DOHH2 (cell line): ENCODE measurements around the gene ROBO1.

Experiments used
- H3F3A ChIP-seq: fragments of 200-600 bp; sonication (generic), shearing (Covaris generic); 2 replicates; pipeline ENCODE4 v1.6.0; 2016; ENCODE audit warnings: antibody characterized with exemption, mild to moderate bottlenecking; ENCODE audit not compliant: control insufficient read depth, insufficient read depth
- H3K27ac ChIP-seq: fragments of 200-600 bp; sonication (generic); 2 replicates; pipeline ENCODE4 v1.5.1; 2014; ENCODE audit warnings: low read depth, mild to moderate bottlenecking, low read length, moderate library complexity
- H3K27me3 ChIP-seq: fragments of 200-600 bp; sonication (generic); 2 replicates; pipeline ENCODE4 v1.6.1; 2014; ENCODE audit warnings: mild to moderate bottlenecking, low read length, mixed read lengths; ENCODE audit not compliant: control insufficient read depth
- H3K36me3 ChIP-seq: fragments of 200-600 bp; sonication (generic); 2 replicates; pipeline ENCODE4 v1.6.1; 2014; ENCODE audit warnings: mild to moderate bottlenecking, low read length, moderate library complexity, mixed read lengths; ENCODE audit not compliant: control insufficient read depth
- H3K4me1 ChIP-seq: fragments of 200-600 bp; sonication (generic); 2 replicates; pipeline ENCODE4 v1.6.1; 2014; ENCODE audit warnings: mild to moderate bottlenecking, low read length, mixed read lengths; ENCODE audit not compliant: control insufficient read depth
- H3K4me2 ChIP-seq: fragments of 200-600 bp; sonication (generic); 2 replicates; pipeline ENCODE4 v1.6.0; 2014; ENCODE audit warnings: mild to moderate bottlenecking, low read length, moderate library complexity
- H3K4me3 ChIP-seq: fragments of 200-600 bp; sonication (generic); 2 replicates; pipeline ENCODE4 v1.5.1; 2014; ENCODE audit warnings: mild to moderate bottlenecking, low read length, mixed read lengths
- H3K79me2 ChIP-seq: fragments of 200-600 bp; sonication (generic); 2 replicates; pipeline ENCODE4 v1.6.1; 2014; ENCODE audit warnings: mild to moderate bottlenecking, low read length, mixed read lengths; ENCODE audit not compliant: control insufficient read depth
- H3K9me2 ChIP-seq: fragments of 200-600 bp; sonication (generic); replicated peaks from 2 replicates; pipeline ENCODE4 v1.6.1; 2014; ENCODE audit warnings: mild to moderate bottlenecking, low read length, mixed read lengths; ENCODE audit not compliant: control insufficient read depth
- H3K9me3 ChIP-seq: fragments of 200-600 bp; sonication (generic); 2 replicates; pipeline ENCODE4 v1.6.1; 2014; ENCODE audit warnings: antibody characterized with exemption, low read length, mixed read lengths; ENCODE audit not compliant: control insufficient read depth, insufficient read depth
- H4K20me1 ChIP-seq: fragments of 200-600 bp; sonication (generic); 2 replicates; pipeline ENCODE4 v1.6.0; 2014; ENCODE audit warnings: low read depth, mild to moderate bottlenecking, antibody characterized with exemption, low read length, moderate library complexity; ENCODE audit not compliant: control insufficient read depth, insufficient read depth
- EZH2phosphoT487 ChIP-seq: fragments of 200-600 bp; sonication (generic); IDR thresholded peaks from 2 replicates; pipeline ENCODE4 v1.6.1; 2017; ENCODE audit warnings: borderline replicate concordance, mild to moderate bottlenecking, antibody characterized with exemption, low read length, moderate library complexity, mixed read lengths
- TF ChIP-seq, protein P1 (sequence below): fragments of 200-600 bp; sonication (generic); IDR thresholded peaks from one replicate; pipeline ENCODE4 v1.5.1; 2014; ENCODE audit warnings: antibody characterized with exemption, mild to moderate bottlenecking, low read depth, low read length; ENCODE audit not compliant: poor library complexity, severe bottlenecking

Gene ROBO1

DNA sequence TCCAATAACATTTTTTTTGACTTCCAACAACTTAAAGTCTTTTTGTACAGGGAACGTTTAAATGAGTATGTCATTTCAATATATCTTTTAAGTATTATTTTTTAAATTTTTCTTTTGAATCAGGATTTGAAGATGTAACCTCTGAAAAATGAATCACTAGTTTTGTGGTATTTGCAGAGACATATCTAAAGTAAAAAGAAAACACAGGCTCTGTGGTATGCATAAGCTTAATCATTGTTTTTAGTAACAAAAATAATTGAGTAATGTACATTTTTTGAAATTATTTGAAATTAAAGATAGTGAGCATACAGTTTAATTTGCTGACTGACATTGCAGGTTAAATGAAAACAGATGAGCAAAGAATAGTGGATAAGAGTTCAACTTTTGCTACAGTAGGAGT, 531.3 kb downstream of the ROBO1 start:
- no peaks in the 10 kb centered on the region for H3K79me2 ChIP-seq
- no peak overlapping the region for H3K4me2 ChIP-seq
- TF ChIP-seq, protein P1, sequence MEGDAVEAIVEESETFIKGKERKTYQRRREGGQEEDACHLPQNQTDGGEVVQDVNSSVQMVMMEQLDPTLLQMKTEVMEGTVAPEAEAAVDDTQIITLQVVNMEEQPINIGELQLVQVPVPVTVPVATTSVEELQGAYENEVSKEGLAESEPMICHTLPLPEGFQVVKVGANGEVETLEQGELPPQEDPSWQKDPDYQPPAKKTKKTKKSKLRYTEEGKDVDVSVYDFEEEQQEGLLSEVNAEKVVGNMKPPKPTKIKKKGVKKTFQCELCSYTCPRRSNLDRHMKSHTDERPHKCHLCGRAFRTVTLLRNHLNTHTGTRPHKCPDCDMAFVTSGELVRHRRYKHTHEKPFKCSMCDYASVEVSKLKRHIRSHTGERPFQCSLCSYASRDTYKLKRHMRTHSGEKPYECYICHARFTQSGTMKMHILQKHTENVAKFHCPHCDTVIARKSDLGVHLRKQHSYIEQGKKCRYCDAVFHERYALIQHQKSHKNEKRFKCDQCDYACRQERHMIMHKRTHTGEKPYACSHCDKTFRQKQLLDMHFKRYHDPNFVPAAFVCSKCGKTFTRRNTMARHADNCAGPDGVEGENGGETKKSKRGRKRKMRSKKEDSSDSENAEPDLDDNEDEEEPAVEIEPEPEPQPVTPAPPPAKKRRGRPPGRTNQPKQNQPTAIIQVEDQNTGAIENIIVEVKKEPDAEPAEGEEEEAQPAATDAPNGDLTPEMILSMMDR, result no peak
- TF ChIP-seq EZH2phosphoT487, result no peak
- no peaks in the 10 kb centered on the region for H3K27me3 ChIP-seq
- no peaks in the 10 kb centered on the region for H3K4me1 ChIP-seq
- no peak overlapping the region for H3K27ac ChIP-seq
- no peaks in the 10 kb centered on the region for H3K9me3 ChIP-seq
- no peaks in the 10 kb centered on the region for H3K36me3 ChIP-seq
- H4K20me1 ChIP-seq, result no peaks in the 10 kb centered on the region
- H3F3A ChIP-seq, result no peaks in the 10 kb centered on the region
- no peak overlapping the region for H3K4me3 ChIP-seq
- H3K9me2 ChIP-seq, result no peaks in the 10 kb centered on the region

GRCh38 chr3:79233431-79234060, 534.3 kb downstream of the ROBO1 start:
- Histone ChIP-seq H3K9me2 (no peaks in the 10 kb centered on the region), H3K27me3 (no peaks in the 10 kb centered on the region), H3K4me3 (no peak overlapping the region), H3K4me1 (no peaks in the 10 kb centered on the region), H4K20me1 (no peaks in the 10 kb centered on the region), H3K9me3 (no peaks in the 10 kb centered on the region), H3K4me2 (no peak overlapping the region), H3K27ac (no peak overlapping the region), H3K79me2 (no peaks in the 10 kb centered on the region), H3F3A (no peaks in the 10 kb centered on the region), H3K36me3 (no peaks in the 10 kb centered on the region)
- TF ChIP-seq, protein P1, result no peak
- no peak for TF ChIP-seq EZH2phosphoT487

DNA sequence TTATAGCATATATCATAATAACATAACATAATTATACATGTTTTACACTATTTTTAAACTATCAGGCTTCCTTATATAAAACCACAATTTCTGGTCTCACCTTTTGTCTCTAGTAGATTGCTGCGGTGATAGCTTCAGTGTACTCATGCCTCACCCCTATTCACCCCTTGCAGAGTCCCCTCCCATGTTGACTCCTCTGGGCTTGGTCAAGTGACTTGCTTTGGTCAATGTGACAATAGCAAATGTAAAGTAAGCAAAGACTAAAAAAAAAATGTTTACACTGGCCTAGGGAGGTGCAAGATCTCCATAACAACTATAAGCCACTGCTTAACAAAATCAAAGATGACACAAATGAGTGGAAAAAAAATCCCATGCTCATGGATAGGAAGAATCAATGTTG, 537.5 kb downstream of the ROBO1 start:
- H3K79me2 ChIP-seq, result no peaks in the 10 kb centered on the region
- H4K20me1 ChIP-seq, result no peaks in the 10 kb centered on the region
- H3K9me2 ChIP-seq, result no peaks in the 10 kb centered on the region
- no peaks in the 10 kb centered on the region for H3K4me1 ChIP-seq
- no peaks in the 10 kb centered on the region for H3F3A ChIP-seq
- no peak overlapping the region for H3K4me3 ChIP-seq
- H3K4me2 ChIP-seq, result no peak overlapping the region
- no peaks in the 10 kb centered on the region for H3K27me3 ChIP-seq
- H3K36me3 ChIP-seq, result no peaks in the 10 kb centered on the region
- H3K27ac ChIP-seq, result no peak overlapping the region
- TF ChIP-seq EZH2phosphoT487, result no peak
- TF ChIP-seq, protein P1, result no peak
- H3K9me3 ChIP-seq, result no peaks in the 10 kb centered on the region

DNA sequence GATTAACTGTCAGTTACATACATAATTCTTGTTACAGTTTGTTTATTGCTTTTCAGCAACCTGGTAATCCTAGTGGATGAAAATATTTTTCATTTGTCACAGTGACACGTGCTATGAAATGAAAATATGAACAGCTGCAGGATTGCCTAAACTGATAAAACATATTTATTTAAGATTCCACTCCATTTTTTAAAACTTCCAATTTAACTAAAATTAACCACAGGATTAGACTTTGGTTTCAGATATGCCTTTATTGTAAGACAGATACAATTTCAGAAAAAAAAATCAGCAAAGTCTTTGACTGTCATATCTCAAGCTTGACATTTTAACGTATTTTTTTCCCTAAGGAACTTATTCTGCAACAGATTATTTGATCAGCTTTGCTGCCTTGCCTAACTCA, 550.7 kb downstream of the ROBO1 start:
- Histone ChIP-seq H3K27me3 (no peaks in the 10 kb centered on the region), H3K27ac (no peak overlapping the region), H3K4me1 (no peaks in the 10 kb centered on the region), H3K4me2 (no peak overlapping the region), H3K36me3 (no peaks in the 10 kb centered on the region), H3K9me3 (no peaks in the 10 kb centered on the region), H3K9me2 (no peaks in the 10 kb centered on the region), H3K4me3 (no peak overlapping the region), H3F3A (no peaks in the 10 kb centered on the region), H4K20me1 (no peaks in the 10 kb centered on the region), H3K79me2 (no peaks in the 10 kb centered on the region)
- TF ChIP-seq, protein P1, result no peak
- no peak for TF ChIP-seq EZH2phosphoT487
